Gastroesophageal sphincter (tissue), 4 donors: Measurements from ENCODE around the gene FAAP20. TPM values are rescaled to one million over a fixed set of nuclear protein-coding genes. Genes with fewer than 3 reads are reported as not detected.

Source experiments
- ATAC-seq: fragments of 150-250 bp; one replicate; pipeline ENCODE4 v1.9.1; 2016; ENCODE audit warnings: mild to moderate bottlenecking, moderate library complexity
- H3K27ac ChIP-seq, 4 donors: fragments of 200-600 bp; sonication (generic) in 3 of 4; 1 replicate in 3 of 4; 2 replicates in 1 of 4; pipeline ENCODE4 v1.5.1; 2016 to 2019
- H3K27me3 ChIP-seq: fragments of 200-600 bp; sonication (generic); one replicate; pipeline ENCODE4 v1.5.1; 2019
- H3K36me3 ChIP-seq, 2 donors: fragments of 200-600 bp; sonication (generic); one replicate each; pipeline ENCODE4 v1.5.1; 2019; ENCODE audit warnings: control low read depth in 1 of 2
- H3K4me1 ChIP-seq, 3 donors: fragments of 200-600 bp; sonication (generic); 1 replicate in 2 of 3; 2 replicates in 1 of 3; pipeline ENCODE4 v1.5.1; 2016 to 2019; ENCODE audit warnings: control low read depth in 2 of 3
- H3K4me3 ChIP-seq, 2 donors: fragments of 200-600 bp; sonication (generic); one replicate each; pipeline ENCODE4 v1.5.1; 2019; ENCODE audit warnings: mild to moderate bottlenecking in 1 of 2, moderate library complexity in 1 of 2
- H3K9me3 ChIP-seq, 3 donors: fragments of 200-600 bp; sonication (generic); one replicate each; pipeline ENCODE4 v1.5.1; 2017 to 2019; ENCODE audit warnings: control low read depth in 2 of 3
- CTCF ChIP-seq, 4 experiments: fragments of 200-600 bp in 2 of 4; fragments of 450-650 bp in 2 of 4; sonication (generic) in 1 of 4; IDR thresholded peaks; one replicate each; pipeline ENCODE4 v1.5.1; 2017 to 2019; ENCODE audit warnings: antibody characterized with exemption in 4 of 4, mild to moderate bottlenecking in 2 of 4, moderate library complexity in 2 of 4
- EP300 ChIP-seq: sonication (generic); formaldehyde crosslinking; IDR thresholded peaks from one replicate; pipeline ENCODE4 v1.6.1; 2017; ENCODE audit warnings: antibody characterized with exemption, mild to moderate bottlenecking
- POLR2A ChIP-seq, 2 donors: fragments of 450-650 bp; IDR thresholded peaks; one replicate each; pipeline ENCODE4 v1.6.1; 2017; ENCODE audit warnings: antibody characterized with exemption in 2 of 2, mild to moderate bottlenecking in 2 of 2, moderate library complexity in 1 of 2
- POLR2AphosphoS5 ChIP-seq: sonication (generic); formaldehyde crosslinking; IDR thresholded peaks from one replicate; pipeline ENCODE4 v1.6.1; 2017; ENCODE audit warnings: antibody characterized with exemption
- WGBS, 2 donors: methylation state at CpG; one replicate each; pipeline ENCODE4 v1.1.5; 2018; ENCODE audit warnings: low coverage in 1 of 2; 5-methylcytosine and 5-hydroxymethylcytosine counted together
- total RNA-seq, 4 donors: library from RNA; depleted of rRNA; stranded (reverse); fragments of >200 nt; gene quantifications; one replicate each; pipeline ENCODE4 v1.1.0, GENCODE V29; 2016

The FAAP20 gene
- total RNA-seq, 4 donors from 2014 or later, result 25.8 to 51.1 (median 43.3) TPM

GRCh38 chr1:2195785-2196184 is 1.2 kb upstream of the FAAP20 start:
- Histone ChIP-seq H3K27me3 (no peaks in the 10 kb centered on the region), H3K9me3 (no peaks in the 10 kb centered on the region), H3K36me3 (no peaks in the 10 kb centered on the region), H3K4me3 (no peak overlapping the region), H3K27ac (peak overlapping the region; percentile 94 to 99 (median 96)), H3K4me1 (peaks cover 4 to 76% (median 58%) of the 10 kb centered on the region in 3 donors)
- TF ChIP-seq EP300 (no peak), POLR2AphosphoS5 (no peak), POLR2A (IDR thresholded peaks at IDR 0.05) (no peak), CTCF (IDR thresholded peaks at IDR 0.05) (no peak)
- ATAC-seq, result no peak
- 60 to 71% methylated on average over 1 to 5 of the region's 11 CpGs for WGBS, 2 donors

- no peaks in the 10 kb centered on the region for H3K9me3 ChIP-seq
- H3K36me3 ChIP-seq, result no peaks in the 10 kb centered on the region
- H3K4me1 ChIP-seq, result peaks cover 6 to 76% (median 58%) of the 10 kb centered on the region in 3 donors
- peak overlapping the region; percentile 55 to 79 for H3K4me3 ChIP-seq
- H3K27ac ChIP-seq, result peak overlapping the region; percentile 94 to 99 (median 96)
- no peaks in the 10 kb centered on the region for H3K27me3 ChIP-seq
- peak; percentile 84 for ATAC-seq
- TF ChIP-seq POLR2A (IDR thresholded peaks at IDR 0.05) (peak in 1 of 2 donors; percentile 25), CTCF (IDR thresholded peaks at IDR 0.05) (peak in 3 of 4 experiments; percentile 93 to 100 (median 97)), POLR2AphosphoS5 (peak; percentile 43), EP300 (no peak)
- WGBS, 2 donors, result no CpG with 5 or more reads among the region's 35 CpGs
These were observed 514 bp upstream of the FAAP20 start for GRCh38 chr1:2194898-2195673.

- Histone ChIP-seq H3K36me3 (no peaks in the 10 kb centered on the region), H3K4me1 (peaks cover 6 to 73% (median 49%) of the 10 kb centered on the region in 3 donors), H3K9me3 (no peaks in the 10 kb centered on the region), H3K4me3 (peak overlapping the region; percentile 55 to 79), H3K27me3 (no peaks in the 10 kb centered on the region), H3K27ac (peak overlapping the region; percentile 94 to 99 (median 96))
- 39 to 92% methylated on average over 2 to 9 of the region's 44 CpGs for WGBS, 2 donors
- no peak for ATAC-seq
- TF ChIP-seq EP300 (no peak), POLR2A (IDR thresholded peaks at IDR 0.05) (no peak), CTCF (IDR thresholded peaks at IDR 0.05) (no peak), POLR2AphosphoS5 (no peak)
These were observed 874 bp downstream of the FAAP20 start for GRCh38 chr1:2193514-2194281.

GRCh38 chr1:2192031-2192995 is 2.3 kb downstream of the FAAP20 start:
- TF ChIP-seq POLR2AphosphoS5 (peak; percentile 73), EP300 (no peak)
- H3K4me1 ChIP-seq, result peaks cover 6 to 65% (median 47%) of the 10 kb centered on the region in 3 donors
- H3K27me3 ChIP-seq, result no peaks in the 10 kb centered on the region
- H3K4me3 ChIP-seq, result peak overlapping the region in 1 of 2 donors; percentile 13
- no peaks in the 10 kb centered on the region for H3K9me3 ChIP-seq
- H3K27ac ChIP-seq, result peak overlapping the region; percentile 94 to 99 (median 96)
- no peak for ATAC-seq
- H3K36me3 ChIP-seq, result no peaks in the 10 kb centered on the region
- WGBS, 2 donors, result 13 to 40% methylated on average over 1 to 9 of the region's 30 CpGs
